ENCODE results near the gene SNRNP35. TPM values are rescaled to one million over a fixed set of nuclear protein-coding genes. Genes with fewer than 3 reads are reported as not detected.

SNRNP35 gene
- total RNA-seq, 4 donors from 2014 or later = 12.3 to 21.6 (median 13.7) TPM

DNA sequence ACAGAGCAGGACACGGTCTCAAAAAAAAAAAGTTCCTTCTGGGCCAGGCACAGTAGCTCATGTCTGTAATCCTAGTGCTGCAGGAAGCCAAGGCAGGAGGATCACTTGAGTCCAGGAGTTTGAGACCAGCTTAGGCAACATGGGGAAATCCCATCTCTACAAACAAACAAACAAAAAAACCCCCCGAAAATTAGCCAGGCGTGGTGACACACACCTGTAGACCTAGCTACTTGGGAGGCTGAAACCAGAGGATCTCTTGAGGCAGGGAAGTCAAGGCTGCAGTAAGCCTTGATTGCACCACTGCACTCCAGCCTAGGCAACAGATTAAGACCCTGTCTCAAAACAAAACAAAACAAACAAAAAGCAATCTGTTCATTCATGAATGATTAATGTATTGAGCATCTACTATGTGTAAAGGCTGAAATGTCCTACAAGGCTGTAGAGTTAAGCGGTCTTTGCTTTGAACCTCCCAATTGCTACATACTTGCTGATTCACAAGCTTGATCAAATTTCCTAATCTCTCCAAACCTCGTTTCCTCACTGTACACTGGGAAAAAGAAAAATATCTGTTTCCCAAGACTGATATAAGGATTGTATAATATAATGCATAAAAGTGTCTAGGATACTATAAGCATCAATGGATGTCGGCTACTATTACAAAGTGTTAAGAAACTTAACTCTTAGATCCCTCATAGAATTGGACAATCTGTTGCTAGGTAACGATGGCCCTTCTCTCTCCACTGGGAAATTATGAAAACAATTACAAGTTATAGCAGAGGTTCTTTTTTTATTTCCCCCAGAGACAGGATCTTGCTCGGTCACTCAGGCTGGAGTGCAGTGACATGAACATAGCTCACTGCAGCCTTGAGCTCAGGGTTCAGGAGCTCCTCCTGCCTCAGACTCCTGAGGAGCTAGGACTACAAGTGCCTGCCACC is 13.6 kb upstream of the SNRNP35 start:
- TF ChIP-seq POLR2A (IDR thresholded peaks at IDR 0.05) = no peak
- TF ChIP-seq, protein P1, sequence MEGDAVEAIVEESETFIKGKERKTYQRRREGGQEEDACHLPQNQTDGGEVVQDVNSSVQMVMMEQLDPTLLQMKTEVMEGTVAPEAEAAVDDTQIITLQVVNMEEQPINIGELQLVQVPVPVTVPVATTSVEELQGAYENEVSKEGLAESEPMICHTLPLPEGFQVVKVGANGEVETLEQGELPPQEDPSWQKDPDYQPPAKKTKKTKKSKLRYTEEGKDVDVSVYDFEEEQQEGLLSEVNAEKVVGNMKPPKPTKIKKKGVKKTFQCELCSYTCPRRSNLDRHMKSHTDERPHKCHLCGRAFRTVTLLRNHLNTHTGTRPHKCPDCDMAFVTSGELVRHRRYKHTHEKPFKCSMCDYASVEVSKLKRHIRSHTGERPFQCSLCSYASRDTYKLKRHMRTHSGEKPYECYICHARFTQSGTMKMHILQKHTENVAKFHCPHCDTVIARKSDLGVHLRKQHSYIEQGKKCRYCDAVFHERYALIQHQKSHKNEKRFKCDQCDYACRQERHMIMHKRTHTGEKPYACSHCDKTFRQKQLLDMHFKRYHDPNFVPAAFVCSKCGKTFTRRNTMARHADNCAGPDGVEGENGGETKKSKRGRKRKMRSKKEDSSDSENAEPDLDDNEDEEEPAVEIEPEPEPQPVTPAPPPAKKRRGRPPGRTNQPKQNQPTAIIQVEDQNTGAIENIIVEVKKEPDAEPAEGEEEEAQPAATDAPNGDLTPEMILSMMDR (IDR thresholded peaks at IDR 0.05) = no peak
- peaks cover 6 to 24% (median 20%) of the 10 kb centered on the region in 3 donors for H3K4me1 ChIP-seq

DNA sequence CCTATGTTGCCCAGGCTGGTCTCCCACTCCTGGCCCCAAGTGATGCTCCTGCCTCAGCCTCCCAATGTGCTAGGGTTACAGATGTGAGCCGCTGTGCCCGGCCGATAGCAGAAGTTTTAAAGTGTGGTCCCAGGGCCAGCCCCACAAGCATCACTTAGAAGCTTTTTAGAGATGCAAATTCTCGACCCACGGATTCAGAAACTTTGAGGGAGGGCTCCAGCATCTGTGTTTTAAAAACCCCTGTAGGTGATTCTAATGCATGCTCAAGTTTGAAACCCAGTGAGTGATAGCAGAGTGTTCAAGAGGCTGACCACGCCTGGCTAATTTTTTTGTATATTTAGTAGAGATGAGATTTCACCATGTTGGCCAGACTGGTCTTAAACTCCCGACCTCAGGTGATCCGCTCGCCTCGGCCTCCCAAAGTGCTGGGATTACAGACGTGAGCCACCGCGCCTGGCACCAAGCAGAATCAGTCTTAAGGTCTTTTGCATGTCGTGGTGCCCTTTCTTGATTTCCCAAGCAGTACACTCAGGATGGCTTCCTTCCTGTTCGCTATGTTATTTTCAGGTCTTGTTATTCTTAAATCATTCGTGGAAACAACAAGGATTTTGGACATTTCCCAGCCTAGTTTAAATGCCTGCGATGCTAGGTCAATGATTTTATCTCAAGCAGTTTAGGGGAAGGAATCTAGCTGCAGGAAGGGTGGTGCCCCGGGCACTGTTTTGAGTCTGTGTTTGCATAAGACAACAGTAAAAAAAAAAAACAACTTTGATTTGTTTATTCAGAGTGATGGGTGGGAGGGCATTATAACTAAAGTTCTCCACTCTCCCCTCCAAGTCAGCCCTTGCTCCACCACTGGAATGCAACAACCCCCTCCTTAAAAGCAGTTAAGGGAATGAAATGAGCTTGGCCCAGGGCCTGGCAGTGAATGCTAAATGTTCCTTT is 12.3 kb upstream of the SNRNP35 start:
- peaks cover 6 to 24% (median 20%) of the 10 kb centered on the region in 3 donors for H3K4me1 ChIP-seq
- WGBS, 2 donors = 40 to 47% methylated on average over 17 to 18 of the region's 18 CpGs
- H3K36me3 ChIP-seq = no peaks in the 10 kb centered on the region
- H3K9me3 ChIP-seq = no peaks in the 10 kb centered on the region
- intact Hi-C loops (cut with DNase I) = no loop called here
- H3K27ac ChIP-seq = peak overlapping the region in 3 of 4 donors; percentile 55 to 79 (median 67)
- peak overlapping the region in 1 of 4 donors; percentile 5 for H3K4me3 ChIP-seq
- H3K27me3 ChIP-seq = no peaks in the 10 kb centered on the region
- no peak for DNase-seq
- TF ChIP-seq POLR2A (IDR thresholded peaks at IDR 0.05) = no peak
- TF ChIP-seq, protein P1 (IDR thresholded peaks at IDR 0.05) = no peak

More for the DNA sequence above, 13.6 kb upstream of the SNRNP35 start:
- intact Hi-C loops (cut with DNase I) = no loop called here
- Histone ChIP-seq H3K27ac (peak overlapping the region in 1 of 4 donors; percentile 67), H3K4me3 (no peak overlapping the region), H3K9me3 (no peaks in the 10 kb centered on the region), H3K27me3 (no peaks in the 10 kb centered on the region), H3K36me3 (no peaks in the 10 kb centered on the region)
- 60 to 63% methylated on average over 8 of the region's 8 CpGs for WGBS, 2 donors
- DNase-seq = no peak

- peak overlapping the region in 3 of 4 donors; percentile 55 to 79 (median 67) for H3K27ac ChIP-seq
- no peak for TF ChIP-seq POLR2A (IDR thresholded peaks at IDR 0.05)
- TF ChIP-seq, protein P1 (IDR thresholded peaks at IDR 0.05) = no peak
- H3K4me3 ChIP-seq = no peak overlapping the region
- 61% methylated on average over 4 of the region's 4 CpGs for WGBS, 2 donors
- no peaks in the 10 kb centered on the region for H3K36me3 ChIP-seq
- intact Hi-C loops (cut with DNase I) = no loop called here
- no peaks in the 10 kb centered on the region for H3K9me3 ChIP-seq
- H3K27me3 ChIP-seq = no peaks in the 10 kb centered on the region
- H3K4me1 ChIP-seq = peaks cover 6 to 24% (median 20%) of the 10 kb centered on the region in 3 donors
- DNase-seq = no peak
Observed at GRCh38 chr12:123446333-123446713, 11.6 kb upstream of the SNRNP35 start.

- Histone ChIP-seq H3K4me3 (no peak overlapping the region), H3K4me1 (peaks cover 6 to 24% (median 17%) of the 10 kb centered on the region in 3 donors), H3K36me3 (no peaks in the 10 kb centered on the region), H3K27me3 (no peaks in the 10 kb centered on the region), H3K9me3 (no peaks in the 10 kb centered on the region), H3K27ac (peak overlapping the region in 1 of 4 donors; percentile 38)
- 64 to 79% methylated on average over 2 of the region's 2 CpGs for WGBS, 2 donors
- intact Hi-C loops (cut with DNase I) = no loop called here
- TF ChIP-seq, protein P1 (IDR thresholded peaks at IDR 0.05) = no peak
- TF ChIP-seq POLR2A (IDR thresholded peaks at IDR 0.05) = no peak
- DNase-seq = no peak
Observed at GRCh38 chr12:123449249-123449733, 8.6 kb upstream of the SNRNP35 start.

All from esophagus squamous epithelium (tissue), 5 donors.